A549 (cell line): ENCODE results near the gene RBMS3. TPM values are rescaled to one million over a fixed set of nuclear protein-coding genes. Genes with fewer than 3 reads are reported as not detected.

ENCODE experiments used
- ATAC-seq, 2 experiments: fragments of 200-7000 bp in 1 of 2; fragments of >200 bp in 1 of 2; cut with Nextera tagmentation in 1 of 2; cut with Tn5 transposase in 1 of 2; 3 replicates each; pipeline versions ENCODE4 v1.8.0 to v1.9.1; 2018 to 2020; ENCODE audit warnings: mild to moderate bottlenecking in 1 of 2, moderate library complexity in 1 of 2
- CTCF ChIA-PET: fragments of 300-600 bp; sonication (Branson Sonifier 250); formaldehyde crosslinking; extraction: SDS; loops from one replicate; lab custom pipeline; 2021; ENCODE audit warnings: antibody characterized with exemption, inconsistent platforms; lab: Yijun Ruan, JAX
- POLR2A ChIA-PET: fragments of 350-600 bp; formaldehyde crosslinking; extraction: SDS; loops from one replicate; lab custom pipeline; 2021; ENCODE audit warnings: antibody characterized with exemption, inconsistent platforms; lab: Yijun Ruan, JAX
- DNase-seq, 2 experiments: peaks; one replicate each; pipeline versions ENCODE4 v3.0.0 to v3.0.0-alpha.2; 2011 to 2016; ENCODE audit warnings: low read depth in 1 of 2, low spot score in 1 of 2
- FAIRE-seq: peaks from 2 replicates; lab custom pipeline; 2011; peaks lifted over from hg19 to GRCh38; lab: Jason Lieb, UNC
- H3K27ac ChIP-seq, 2 experiments: fragments of >200 bp; sonication (Bioruptor Twin); formaldehyde crosslinking; 3 replicates each; pipeline ENCODE4 v1.5.1; 2016 to 2017
- H3K4me1 ChIP-seq: fragments of >200 bp; sonication (Bioruptor Twin); formaldehyde crosslinking; 3 replicates; pipeline ENCODE4 v1.6.1; 2016
- H3K4me2 ChIP-seq: fragments of >200 bp; sonication (Bioruptor Twin); formaldehyde crosslinking; 3 replicates; pipeline ENCODE4 v1.6.1; 2016
- H3K4me3 ChIP-seq: fragments of >200 bp; sonication (Bioruptor Twin); formaldehyde crosslinking; 3 replicates; pipeline ENCODE4 v1.5.1; 2016
- H3K9me3 ChIP-seq: fragments of >200 bp; sonication (Bioruptor Twin); formaldehyde crosslinking; 3 replicates; pipeline ENCODE4 v1.6.1; 2016
- CBX8 ChIP-seq: fragments of 200-600 bp; sonication (generic); IDR thresholded peaks from 2 replicates; pipeline ENCODE4 v1.6.1; 2016
- CEBPB ChIP-seq, 2 experiments: fragments of >200 bp in 1 of 2; sonication (Bioruptor Twin) in 1 of 2; formaldehyde crosslinking in 1 of 2; IDR thresholded peaks; 2 replicates each; pipeline ENCODE4 v1.6.1; 2012 to 2016
- CHD2 ChIP-seq: fragments of 150-350 bp; IDR thresholded peaks from 2 replicates; pipeline ENCODE4 v1.6.1; 2014; ENCODE audit warnings: low read length; ENCODE audit not compliant: partially characterized antibody
- CHD4 ChIP-seq: fragments of 200-600 bp; sonication (generic); IDR thresholded peaks from 2 replicates; pipeline ENCODE4 v1.6.1; 2016; ENCODE audit warnings: antibody characterized with exemption, mild to moderate bottlenecking, borderline replicate concordance
- EP300 ChIP-seq, 2 experiments: fragments of >200 bp; sonication (Bioruptor Twin); formaldehyde crosslinking; IDR thresholded peaks; 2 replicates in 1 of 2; 3 replicates in 1 of 2; pipeline ENCODE4 v1.6.1; 2016 to 2017
- HOXA7 ChIP-seq: fragments of 250-450 bp; sonication (Bioruptor Pico); IDR thresholded peaks from 2 replicates; pipeline ENCODE4 v1.5.0; 2020; ENCODE audit warnings: mild to moderate bottlenecking, moderate library complexity
- HOXB5 ChIP-seq: fragments of 250-450 bp; sonication (Bioruptor Pico); IDR thresholded peaks from 2 replicates; pipeline ENCODE4 v1.5.0; 2020; ENCODE audit warnings: mild to moderate bottlenecking, moderate library complexity
- MYC ChIP-seq: IDR thresholded peaks from 2 replicates; pipeline ENCODE4 v1.6.1; 2012; ENCODE audit warnings: mild to moderate bottlenecking, inconsistent platforms, low read length, improper control_type of control experiment, borderline replicate concordance
- NFE2L2 ChIP-seq: fragments of 150-350 bp; conservative IDR thresholded peaks from 2 replicates; pipeline ENCODE4 v1.6.1; 2014; ENCODE audit warnings: low read length
- NPAS2 ChIP-seq: fragments of 250-450 bp; sonication (Bioruptor Pico); IDR thresholded peaks from 2 replicates; pipeline ENCODE4 v1.8.0; 2022; ENCODE audit warnings: mild to moderate bottlenecking, moderate library complexity, borderline replicate concordance
- POLR2AphosphoS2 ChIP-seq: conservative IDR thresholded peaks from 2 replicates; pipeline ENCODE4 v1.6.1; 2012; ENCODE audit warnings: low read length, improper control_type of control experiment, inconsistent platforms
- RAD21 ChIP-seq, 2 experiments: fragments of >200 bp in 1 of 2; sonication (Bioruptor Twin) in 1 of 2; formaldehyde crosslinking in 1 of 2; IDR thresholded peaks in 1 of 2; conservative IDR thresholded peaks in 1 of 2; 2 replicates in 1 of 2; 3 replicates in 1 of 2; pipeline ENCODE4 v1.6.1; 2012 to 2018; ENCODE audit warnings: inconsistent platforms in 1 of 2
- RFX5 ChIP-seq: fragments of 450-650 bp; IDR thresholded peaks from 2 replicates; pipeline ENCODE4 v1.7.1; 2014; ENCODE audit warnings: antibody characterized with exemption, mild to moderate bottlenecking, moderate library complexity
- RNF2 ChIP-seq: fragments of 200-600 bp; sonication (generic); IDR thresholded peaks from 2 replicates; pipeline ENCODE4 v1.6.1; 2016; ENCODE audit warnings: low read depth, mild to moderate bottlenecking, antibody characterized with exemption, moderate library complexity, borderline replicate concordance
- TP53 ChIP-seq: fragments of 250-450 bp; sonication (Bioruptor Pico); IDR thresholded peaks from 2 replicates; pipeline ENCODE4 v1.5.0; 2021; ENCODE audit warnings: mild to moderate bottlenecking, moderate library complexity
- ZFP36 ChIP-seq: fragments of 450-650 bp; IDR thresholded peaks from 2 replicates; pipeline ENCODE4 v1.6.1; 2014; ENCODE audit warnings: borderline replicate concordance; ENCODE audit not compliant: partially characterized antibody
- ZSCAN20 ChIP-seq: fragments of 250-450 bp; sonication (Bioruptor Pico); IDR thresholded peaks from 2 replicates; pipeline ENCODE4 v1.8.0; 2022; ENCODE audit warnings: mild to moderate bottlenecking, moderate library complexity
- WGBS: methylation state at CpG from one replicate; pipeline ENCODE4 v1.1.6; 2017; ENCODE audit errors: missing lambda C conversion rate; 5-methylcytosine and 5-hydroxymethylcytosine counted together
- polyA plus RNA-seq, 4 experiments: library from polyadenylated mRNA; depleted of rRNA in 3 of 4; stranded (reverse); fragments of >200 nt; fragmentation: RNase III in 1 of 4; extraction: RNeasy Plus Mini Kit Qiagen cat#74134 plus additional on column Dnase treatment in 1 of 4; gene quantifications; 2 replicates in 3 of 4; 3 replicates in 1 of 4; pipeline ENCODE4 v1.2.3, GENCODE V29; 2011 to 2017
- TF ChIP-seq, protein P1 (sequence below): fragments of 150-350 bp; IDR thresholded peaks from 2 replicates; pipeline ENCODE4 v1.6.1; 2014; ENCODE audit warnings: low read depth, mild to moderate bottlenecking, low read length
- TF ChIP-seq, protein P2 (sequence below): IDR thresholded peaks from 2 replicates; pipeline ENCODE4 v1.6.1; 2012
- TF ChIP-seq, protein P3 (sequence below): fragments of >200 bp; sonication (Bioruptor Twin); formaldehyde crosslinking; IDR thresholded peaks from 3 replicates; pipeline ENCODE4 v1.5.1; 2016
- TF ChIP-seq, protein P4 (sequence below): fragments of 250-450 bp; sonication (Bioruptor Pico); IDR thresholded peaks from 2 replicates; pipeline ENCODE4 v1.5.0; 2021; ENCODE audit warnings: mild to moderate bottlenecking, moderate library complexity, borderline replicate concordance
- TF ChIP-seq, protein P5 (sequence below): IDR thresholded peaks from 2 replicates; pipeline ENCODE4 v1.6.1; 2012

The RBMS3 gene
- polyA plus RNA-seq, 2 of the 4 experiments (the other 2 are of a cell fraction), result 0.92 to 4.1 TPM

DNA sequence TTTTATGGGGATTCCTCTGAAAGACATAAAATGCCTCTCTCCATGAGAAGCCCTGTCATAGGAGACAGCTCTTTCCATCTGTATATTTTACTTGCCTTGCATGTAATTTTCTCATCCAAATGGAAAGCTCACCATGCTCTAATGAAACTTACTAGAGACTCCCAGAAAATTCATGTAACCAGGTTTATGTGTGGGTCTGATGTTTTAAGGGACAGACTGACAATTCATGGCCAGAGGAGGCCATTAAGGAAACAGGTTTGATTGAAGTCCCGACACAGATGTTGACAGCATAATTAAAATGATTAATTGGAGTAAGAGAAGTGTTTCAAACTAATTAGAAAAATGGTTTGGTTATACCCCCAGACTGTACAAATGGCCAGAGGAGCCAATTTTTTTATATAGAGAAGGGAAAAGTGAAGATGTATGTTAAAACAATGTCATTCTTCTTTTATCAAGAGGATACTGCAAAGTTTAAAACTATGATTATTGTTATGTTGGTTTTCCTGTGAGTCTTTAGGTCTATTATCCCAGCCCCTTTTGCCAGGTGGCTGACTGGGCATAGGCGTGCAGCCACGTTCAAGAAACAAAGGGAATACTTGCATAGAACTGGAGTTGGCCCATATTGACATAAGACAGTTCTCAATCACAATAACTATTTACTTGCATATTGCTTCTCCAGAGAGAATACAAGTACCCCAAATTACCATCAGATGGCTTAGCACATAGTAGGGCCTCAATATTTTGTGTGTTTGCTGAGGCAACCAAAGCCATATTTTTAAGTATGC is 64.8 kb downstream of the RBMS3 start:
- TF ChIP-seq CBX8 (no peak), NPAS2 (no peak), NFE2L2 (no peak), RFX5 (no peak), HOXA7 (CRISPR knock-in tag) (no peak), ZFP36 (no peak), POLR2AphosphoS2 (no peak), TP53 (CRISPR knock-in tag) (no peak), MYC (no peak), RAD21 (conservative IDR thresholded peaks at IDR 0.05 in 1 of 2, IDR thresholded peaks at IDR 0.05 in 1 of 2) (no peak)
- TF ChIP-seq, protein P1, sequence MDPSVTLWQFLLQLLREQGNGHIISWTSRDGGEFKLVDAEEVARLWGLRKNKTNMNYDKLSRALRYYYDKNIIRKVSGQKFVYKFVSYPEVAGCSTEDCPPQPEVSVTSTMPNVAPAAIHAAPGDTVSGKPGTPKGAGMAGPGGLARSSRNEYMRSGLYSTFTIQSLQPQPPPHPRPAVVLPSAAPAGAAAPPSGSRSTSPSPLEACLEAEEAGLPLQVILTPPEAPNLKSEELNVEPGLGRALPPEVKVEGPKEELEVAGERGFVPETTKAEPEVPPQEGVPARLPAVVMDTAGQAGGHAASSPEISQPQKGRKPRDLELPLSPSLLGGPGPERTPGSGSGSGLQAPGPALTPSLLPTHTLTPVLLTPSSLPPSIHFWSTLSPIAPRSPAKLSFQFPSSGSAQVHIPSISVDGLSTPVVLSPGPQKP, result no peak
- FAIRE-seq, result no peak
- no peak for ATAC-seq
- CTCF ChIA-PET, result interaction anchor here (0.6 to 1.8 kb wide), 3 partner anchors 14 to 1463 kb away, joined by 4 to 6 read pairs (median 4); no protein-coding TSS in a partner anchor
- 91% methylated on average over 3 of the region's 3 CpGs for WGBS
- Histone ChIP-seq H3K4me3 (no peak overlapping the region), H3K27ac (no peak overlapping the region), H3K4me1 (0 out of 3 replicates have a peak, but pooled peaks cover 4% of the 10 kb centered on the region), H3K9me3 (no peaks in the 10 kb centered on the region), H3K4me2 (no peak overlapping the region)
- no peak for DNase-seq
- POLR2A ChIA-PET, result interaction anchor here (0.7 to 1.7 kb wide), 2 partner anchors 11 to 1313 kb away, joined by 3 to 5 read pairs; no protein-coding TSS in a partner anchor

DNA sequence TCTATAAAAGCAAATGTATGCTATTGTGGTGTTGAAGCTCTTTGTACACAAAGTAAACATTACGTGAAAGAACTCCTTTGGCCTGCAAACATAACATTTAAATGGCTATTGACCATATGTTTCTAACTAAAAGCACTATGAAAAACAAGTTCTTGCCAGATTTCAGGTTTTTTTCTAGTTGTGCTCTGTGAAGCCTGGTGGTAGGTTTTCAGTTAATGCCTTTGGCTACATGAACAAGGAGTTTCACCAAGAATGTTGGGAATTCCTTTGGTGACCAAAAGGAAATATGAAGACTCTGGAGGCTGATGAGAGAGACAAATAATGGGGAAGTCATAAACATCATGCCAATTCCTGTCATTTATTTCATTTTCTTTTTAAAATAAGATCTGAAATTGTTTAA is 66.0 kb downstream of the RBMS3 start:
- CTCF ChIA-PET, result no interaction called here
- Histone ChIP-seq H3K4me1 (0 out of 3 replicates have a peak, but pooled peaks cover 4% of the 10 kb centered on the region), H3K4me2 (no peak overlapping the region), H3K27ac (no peak overlapping the region), H3K4me3 (no peak overlapping the region), H3K9me3 (no peaks in the 10 kb centered on the region)
- POLR2A ChIA-PET, result no interaction called here
- no peak for ATAC-seq
- WGBS, result 86% methylated on average over 1 of the region's 1 CpG
- DNase-seq, result no peak
- FAIRE-seq, result no peak
- TF ChIP-seq, protein P2, sequence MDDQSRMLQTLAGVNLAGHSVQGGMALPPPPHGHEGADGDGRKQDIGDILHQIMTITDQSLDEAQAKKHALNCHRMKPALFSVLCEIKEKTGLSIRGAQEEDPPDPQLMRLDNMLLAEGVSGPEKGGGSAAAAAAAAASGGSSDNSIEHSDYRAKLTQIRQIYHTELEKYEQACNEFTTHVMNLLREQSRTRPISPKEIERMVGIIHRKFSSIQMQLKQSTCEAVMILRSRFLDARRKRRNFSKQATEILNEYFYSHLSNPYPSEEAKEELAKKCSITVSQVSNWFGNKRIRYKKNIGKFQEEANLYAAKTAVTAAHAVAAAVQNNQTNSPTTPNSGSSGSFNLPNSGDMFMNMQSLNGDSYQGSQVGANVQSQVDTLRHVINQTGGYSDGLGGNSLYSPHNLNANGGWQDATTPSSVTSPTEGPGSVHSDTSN, result no peak
- TF ChIP-seq RNF2 (no peak), HOXB5 (CRISPR knock-in tag) (no peak), ZSCAN20 (CRISPR knock-in tag) (no peak), ZFP36 (no peak)
- TF ChIP-seq, all 56 proteins: peak for 0

DNA sequence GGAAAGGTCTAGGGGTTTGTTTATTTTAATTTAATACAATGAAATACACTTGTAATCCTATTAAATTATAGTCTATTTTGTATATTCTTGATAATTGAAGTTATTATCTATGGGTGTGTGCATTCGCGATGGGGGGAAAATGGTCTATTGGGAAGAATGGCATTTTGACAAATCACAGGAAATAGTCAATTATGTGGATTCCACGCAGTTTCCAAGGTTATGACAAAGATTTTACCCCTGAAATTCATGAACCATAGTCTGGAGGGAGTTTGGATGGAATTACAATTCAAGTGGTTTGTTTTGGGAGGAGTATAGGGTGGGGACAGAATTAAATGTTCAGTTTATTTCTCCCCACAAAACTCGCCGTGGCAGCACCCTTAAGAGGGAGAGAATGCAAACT is 66.5 kb downstream of the RBMS3 start:
- FAIRE-seq (no peak), DNase-seq (no peak), ATAC-seq (no peak)
- H3K4me1 ChIP-seq, result 0 out of 3 replicates have a peak, but pooled peaks cover 4% of the 10 kb centered on the region
- POLR2A ChIA-PET, result no interaction called here
- no peak overlapping the region for H3K27ac ChIP-seq
- CTCF ChIA-PET, result no interaction called here
- H3K4me2 ChIP-seq, result no peak overlapping the region
- TF ChIP-seq CHD4, result no peak
- TF ChIP-seq HOXB5 (CRISPR knock-in tag), result no peak
- no peak for TF ChIP-seq NPAS2
- TF ChIP-seq, protein P3, sequence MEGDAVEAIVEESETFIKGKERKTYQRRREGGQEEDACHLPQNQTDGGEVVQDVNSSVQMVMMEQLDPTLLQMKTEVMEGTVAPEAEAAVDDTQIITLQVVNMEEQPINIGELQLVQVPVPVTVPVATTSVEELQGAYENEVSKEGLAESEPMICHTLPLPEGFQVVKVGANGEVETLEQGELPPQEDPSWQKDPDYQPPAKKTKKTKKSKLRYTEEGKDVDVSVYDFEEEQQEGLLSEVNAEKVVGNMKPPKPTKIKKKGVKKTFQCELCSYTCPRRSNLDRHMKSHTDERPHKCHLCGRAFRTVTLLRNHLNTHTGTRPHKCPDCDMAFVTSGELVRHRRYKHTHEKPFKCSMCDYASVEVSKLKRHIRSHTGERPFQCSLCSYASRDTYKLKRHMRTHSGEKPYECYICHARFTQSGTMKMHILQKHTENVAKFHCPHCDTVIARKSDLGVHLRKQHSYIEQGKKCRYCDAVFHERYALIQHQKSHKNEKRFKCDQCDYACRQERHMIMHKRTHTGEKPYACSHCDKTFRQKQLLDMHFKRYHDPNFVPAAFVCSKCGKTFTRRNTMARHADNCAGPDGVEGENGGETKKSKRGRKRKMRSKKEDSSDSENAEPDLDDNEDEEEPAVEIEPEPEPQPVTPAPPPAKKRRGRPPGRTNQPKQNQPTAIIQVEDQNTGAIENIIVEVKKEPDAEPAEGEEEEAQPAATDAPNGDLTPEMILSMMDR, result no peak
- TF ChIP-seq POLR2AphosphoS2, result no peak
- no peak for TF ChIP-seq CHD2
- TF ChIP-seq CEBPB (IDR thresholded peaks at IDR 0.05), result no peak
- TF ChIP-seq, protein P4, sequence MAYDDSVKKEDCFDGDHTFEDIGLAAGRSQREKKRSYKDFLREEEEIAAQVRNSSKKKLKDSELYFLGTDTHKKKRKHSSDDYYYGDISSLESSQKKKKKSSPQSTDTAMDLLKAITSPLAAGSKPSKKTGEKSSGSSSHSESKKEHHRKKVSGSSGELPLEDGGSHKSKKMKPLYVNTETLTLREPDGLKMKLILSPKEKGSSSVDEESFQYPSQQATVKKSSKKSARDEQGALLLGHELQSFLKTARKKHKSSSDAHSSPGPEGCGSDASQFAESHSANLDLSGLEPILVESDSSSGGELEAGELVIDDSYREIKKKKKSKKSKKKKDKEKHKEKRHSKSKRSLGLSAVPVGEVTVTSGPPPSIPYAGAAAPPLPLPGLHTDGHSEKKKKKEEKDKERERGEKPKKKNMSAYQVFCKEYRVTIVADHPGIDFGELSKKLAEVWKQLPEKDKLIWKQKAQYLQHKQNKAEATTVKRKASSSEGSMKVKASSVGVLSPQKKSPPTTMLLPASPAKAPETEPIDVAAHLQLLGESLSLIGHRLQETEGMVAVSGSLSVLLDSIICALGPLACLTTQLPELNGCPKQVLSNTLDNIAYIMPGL (CRISPR knock-in tag), result no peak
- no peak for TF ChIP-seq ZFP36
- TF ChIP-seq, protein P5, sequence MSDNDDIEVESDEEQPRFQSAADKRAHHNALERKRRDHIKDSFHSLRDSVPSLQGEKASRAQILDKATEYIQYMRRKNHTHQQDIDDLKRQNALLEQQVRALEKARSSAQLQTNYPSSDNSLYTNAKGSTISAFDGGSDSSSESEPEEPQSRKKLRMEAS, result no peak
- TF ChIP-seq ZSCAN20 (CRISPR knock-in tag), result no peak
- no peak for TF ChIP-seq EP300 (IDR thresholded peaks at IDR 0.05)
- no peak overlapping the region for H3K4me3 ChIP-seq
- H3K9me3 ChIP-seq, result no peaks in the 10 kb centered on the region
- 86% methylated on average over 5 of the region's 5 CpGs for WGBS
